ENCODE measurements around the gene ABLIM3. TPM values are rescaled to one million over a fixed set of nuclear protein-coding genes. Genes with fewer than 3 reads are reported as not detected.

Gene ABLIM3
- total and polyA plus RNA-seq, 9 of the 15 experiments (the other 6 are each of a cell fraction or from before 2014, with no cell fraction given), result 0.03 to 0.38 (median 0.11) TPM

DNA sequence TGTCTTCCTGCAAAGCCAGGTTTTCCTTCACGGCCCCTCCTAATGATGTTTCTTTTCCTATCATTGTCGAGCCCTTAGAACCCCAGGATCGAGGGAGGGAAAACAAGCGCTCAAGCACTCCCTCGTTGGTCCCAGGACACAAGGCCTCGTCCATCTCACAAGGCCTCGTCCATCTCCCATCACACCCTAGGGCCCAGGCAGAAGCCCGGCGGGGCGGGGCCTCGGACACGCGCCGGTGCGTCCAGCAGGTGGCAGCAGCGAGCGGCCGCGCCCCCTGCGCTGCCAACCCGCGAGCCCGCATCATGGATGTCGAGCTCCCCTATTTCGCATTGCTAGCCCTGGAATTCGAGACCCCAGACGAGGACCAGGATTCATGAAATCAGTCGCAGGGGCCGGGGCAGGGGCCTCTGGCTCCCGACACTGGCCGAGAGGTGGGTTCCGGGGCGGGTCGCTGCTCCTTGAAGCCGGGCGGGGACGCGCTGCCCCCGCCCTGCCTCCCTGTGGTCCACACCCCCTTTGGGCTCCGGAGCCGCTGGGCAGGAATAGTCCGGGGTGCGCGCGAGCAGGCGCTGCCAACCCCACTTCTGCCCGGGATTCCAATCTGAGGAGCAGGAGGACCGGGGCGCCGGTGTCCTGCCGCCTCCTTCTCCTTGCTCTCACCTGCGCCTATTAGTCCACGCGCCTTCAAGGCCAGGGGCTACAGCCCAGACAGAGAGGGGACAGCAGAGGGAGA lies at the start of gene ABLIM3 (continued):
- TF ChIP-seq FIP1L1 (IDR thresholded peaks at IDR 0.05; ENCODE audit: low read depth, low read length, poor library complexity, severe bottlenecking), result peak; percentile 61
- TF ChIP-seq PHF21A (IDR thresholded peaks at IDR 0.05; ENCODE audit: borderline replicate concordance, low read depth), result no peak
- TF ChIP-seq, protein P1, sequence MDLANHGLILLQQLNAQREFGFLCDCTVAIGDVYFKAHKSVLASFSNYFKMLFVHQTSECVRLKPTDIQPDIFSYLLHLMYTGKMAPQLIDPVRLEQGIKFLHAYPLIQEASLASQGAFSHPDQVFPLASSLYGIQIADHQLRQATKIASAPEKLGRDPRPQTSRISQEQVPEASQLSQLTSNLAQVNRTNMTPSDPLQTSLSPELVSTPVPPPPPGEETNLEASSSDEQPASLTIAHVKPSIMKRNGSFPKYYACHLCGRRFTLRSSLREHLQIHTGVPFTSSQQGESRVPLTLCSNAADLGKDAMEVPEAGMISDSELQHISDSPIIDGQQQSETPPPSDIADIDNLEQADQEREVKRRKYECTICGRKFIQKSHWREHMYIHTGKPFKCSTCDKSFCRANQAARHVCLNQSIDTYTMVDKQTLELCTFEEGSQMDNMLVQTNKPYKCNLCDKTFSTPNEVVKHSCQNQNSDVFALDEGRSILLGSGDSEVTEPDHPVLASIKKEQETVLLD (IDR thresholded peaks at IDR 0.05), result no peak
- peak; percentile 76 for TF ChIP-seq ZFX (CRISPR knock-in tag; IDR thresholded peaks at IDR 0.05)
- TF ChIP-seq ZNF124 (CRISPR knock-in tag; IDR thresholded peaks at IDR 0.05), result no peak
- peak; percentile 39; the same call in 1 of the 2 replicates for TF ChIP-seq JUN (IDR thresholded peaks at IDR 0.05; ENCODE audit: borderline replicate concordance, low read depth, low read length)
- no peak for TF ChIP-seq JUN (CRISPR knock-in tag; IDR thresholded peaks at IDR 0.05; ENCODE audit: borderline replicate concordance)
- no peak for TF ChIP-seq NCOR1 (IDR thresholded peaks at IDR 0.05)
- TF ChIP-seq, protein P2, sequence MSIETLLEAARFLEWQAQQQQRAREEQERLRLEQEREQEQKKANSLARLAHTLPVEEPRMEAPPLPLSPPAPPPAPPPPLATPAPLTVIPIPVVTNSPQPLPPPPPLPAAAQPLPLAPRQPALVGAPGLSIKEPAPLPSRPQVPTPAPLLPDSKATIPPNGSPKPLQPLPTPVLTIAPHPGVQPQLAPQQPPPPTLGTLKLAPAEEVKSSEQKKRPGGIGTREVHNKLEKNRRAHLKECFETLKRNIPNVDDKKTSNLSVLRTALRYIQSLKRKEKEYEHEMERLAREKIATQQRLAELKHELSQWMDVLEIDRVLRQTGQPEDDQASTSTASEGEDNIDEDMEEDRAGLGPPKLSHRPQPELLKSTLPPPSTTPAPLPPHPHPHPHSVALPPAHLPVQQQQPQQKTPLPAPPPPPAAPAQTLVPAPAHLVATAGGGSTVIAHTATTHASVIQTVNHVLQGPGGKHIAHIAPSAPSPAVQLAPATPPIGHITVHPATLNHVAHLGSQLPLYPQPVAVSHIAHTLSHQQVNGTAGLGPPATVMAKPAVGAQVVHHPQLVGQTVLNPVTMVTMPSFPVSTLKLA (conservative IDR thresholded peaks at IDR 0.05), result peak in 1 of 2 experiments; percentile 47; a peak in 1 of 4 replicates
- TF ChIP-seq SP1 (CRISPR knock-in tag; IDR thresholded peaks at IDR 0.05), result peak; percentile 89
- TF ChIP-seq NCOA2 (IDR thresholded peaks at IDR 0.05; ENCODE audit: partially characterized antibody in 2 of 2), result no peak
- TF ChIP-seq, protein P3, sequence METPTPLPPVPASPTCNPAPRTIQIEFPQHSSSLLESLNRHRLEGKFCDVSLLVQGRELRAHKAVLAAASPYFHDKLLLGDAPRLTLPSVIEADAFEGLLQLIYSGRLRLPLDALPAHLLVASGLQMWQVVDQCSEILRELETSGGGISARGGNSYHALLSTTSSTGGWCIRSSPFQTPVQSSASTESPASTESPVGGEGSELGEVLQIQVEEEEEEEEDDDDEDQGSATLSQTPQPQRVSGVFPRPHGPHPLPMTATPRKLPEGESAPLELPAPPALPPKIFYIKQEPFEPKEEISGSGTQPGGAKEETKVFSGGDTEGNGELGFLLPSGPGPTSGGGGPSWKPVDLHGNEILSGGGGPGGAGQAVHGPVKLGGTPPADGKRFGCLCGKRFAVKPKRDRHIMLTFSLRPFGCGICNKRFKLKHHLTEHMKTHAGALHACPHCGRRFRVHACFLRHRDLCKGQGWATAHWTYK (CRISPR knock-in tag; IDR thresholded peaks at IDR 0.05), result peak; percentile 50; the same call in 1 of the 2 replicates
- TF ChIP-seq ZNF445 (CRISPR knock-in tag; IDR thresholded peaks at IDR 0.05; ENCODE audit: low read depth), result no peak
- TF ChIP-seq GATA2 (CRISPR knock-in tag; IDR thresholded peaks at IDR 0.05), result no peak
- no peak for TF ChIP-seq ZNF224 (CRISPR knock-in tag; IDR thresholded peaks at IDR 0.05)

Data from K562 (cell line).